H1 (cell line): ENCODE data around the gene APOOL. TPM values are rescaled to one million over a fixed set of nuclear protein-coding genes. Genes with fewer than 3 reads are reported as not detected.

Experiments
- GABPA ChIP-seq: IDR thresholded peaks from 2 replicates; pipeline ENCODE4 v1.6.1; 2011; ENCODE audit warnings: mild to moderate bottlenecking, low read length, moderate library complexity, borderline replicate concordance; ENCODE audit not compliant: insufficient read depth
- RAD21 ChIP-seq, 2 experiments: IDR thresholded peaks in 1 of 2; conservative IDR thresholded peaks in 1 of 2; 2 replicates each; pipeline ENCODE4 v1.6.1; 2011; ENCODE audit warnings: low read depth in 2 of 2, low read length in 2 of 2, improper control_type of control experiment in 1 of 2, inconsistent platforms in 1 of 2, mild to moderate bottlenecking in 1 of 2, moderate library complexity in 1 of 2
- polyA plus RNA-seq, 7 experiments: library from polyadenylated mRNA; depleted of rRNA in 3 of 7; stranded (reverse) in 5 of 7; unstranded in 2 of 7; fragments of >200 nt in 5 of 7; fragments of 200-250 nt in 2 of 7; gene quantifications; 1 replicate in 5 of 7; 2 replicates in 1 of 7; 4 replicates in 1 of 7; pipeline versions ENCODE4 v1.2.1 to v1.2.3, GENCODE V29; 2011 to 2013; ENCODE audit warnings: missing spikeins in 2 of 7, mixed read lengths in 2 of 7
- total RNA-seq: library from RNA; stranded (reverse); fragmentation: NEBNext Ultra II Directional; extraction: Animal tissue kit (Norgen Biotek cat#: 25700); gene quantifications from 2 replicates; pipeline ENCODE4 v1.2.1, GENCODE V29; 2021
- TF ChIP-seq, protein P1 (sequence below), 3 experiments: IDR thresholded peaks; 1 replicate in 2 of 3; 2 replicates in 1 of 3; pipeline versions ENCODE4 v1.5.1 to v1.6.1; 2011; ENCODE audit warnings: low read length in 3 of 3, mild to moderate bottlenecking in 3 of 3, inconsistent platforms in 2 of 3, low read depth in 1 of 3, moderate library complexity in 1 of 3; ENCODE audit not compliant: insufficient read depth in 1 of 3; ENCODE audit errors: control extremely low read depth in 1 of 3

APOOL gene
- total and polyA plus RNA-seq, 2 of the 8 experiments (the other 6 are each of a cell fraction or from before 2014, with no cell fraction given): 2.4 to 8.1 TPM

DNA sequence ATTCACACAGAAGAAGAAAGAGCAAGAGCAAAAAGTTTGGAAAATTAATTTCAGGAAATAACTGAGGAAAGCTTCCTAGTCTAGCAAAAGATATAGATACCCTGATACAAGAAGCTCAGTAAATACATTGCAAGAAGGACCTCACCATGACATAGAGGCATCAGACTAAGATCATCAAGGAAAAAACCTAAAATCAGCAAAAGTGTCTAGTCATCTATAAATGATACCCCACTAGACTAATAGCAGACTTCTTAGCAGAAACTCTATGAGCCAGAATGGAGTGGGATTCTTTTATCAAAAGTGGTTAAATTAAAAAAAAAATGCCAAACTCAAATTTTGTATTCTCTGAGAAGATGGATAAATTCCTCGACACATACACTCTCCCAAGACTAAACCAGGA lies 10.5 kb upstream of the APOOL start (continued):
- TF ChIP-seq, protein P1, sequence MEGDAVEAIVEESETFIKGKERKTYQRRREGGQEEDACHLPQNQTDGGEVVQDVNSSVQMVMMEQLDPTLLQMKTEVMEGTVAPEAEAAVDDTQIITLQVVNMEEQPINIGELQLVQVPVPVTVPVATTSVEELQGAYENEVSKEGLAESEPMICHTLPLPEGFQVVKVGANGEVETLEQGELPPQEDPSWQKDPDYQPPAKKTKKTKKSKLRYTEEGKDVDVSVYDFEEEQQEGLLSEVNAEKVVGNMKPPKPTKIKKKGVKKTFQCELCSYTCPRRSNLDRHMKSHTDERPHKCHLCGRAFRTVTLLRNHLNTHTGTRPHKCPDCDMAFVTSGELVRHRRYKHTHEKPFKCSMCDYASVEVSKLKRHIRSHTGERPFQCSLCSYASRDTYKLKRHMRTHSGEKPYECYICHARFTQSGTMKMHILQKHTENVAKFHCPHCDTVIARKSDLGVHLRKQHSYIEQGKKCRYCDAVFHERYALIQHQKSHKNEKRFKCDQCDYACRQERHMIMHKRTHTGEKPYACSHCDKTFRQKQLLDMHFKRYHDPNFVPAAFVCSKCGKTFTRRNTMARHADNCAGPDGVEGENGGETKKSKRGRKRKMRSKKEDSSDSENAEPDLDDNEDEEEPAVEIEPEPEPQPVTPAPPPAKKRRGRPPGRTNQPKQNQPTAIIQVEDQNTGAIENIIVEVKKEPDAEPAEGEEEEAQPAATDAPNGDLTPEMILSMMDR (IDR thresholded peaks at IDR 0.05; ENCODE audit: control extremely low read depth in 1 of 3, insufficient read depth in 1 of 3, low read depth in 1 of 3, low read length in 3 of 3): no peak
- TF ChIP-seq GABPA (no peak), RAD21 (IDR thresholded peaks at IDR 0.05 in 1 of 2, conservative IDR thresholded peaks at IDR 0.05 in 1 of 2; ENCODE audit: low read depth in 2 of 2, low read length in 2 of 2) (no peak)
